Liver (tissue), 2 donors: ENCODE results near the gene BRSK2.

Experiments
- CTCF ChIP-seq: fragments of 150-350 bp; IDR thresholded peaks from 2 replicates; pipeline ENCODE4 v1.5.1; 2017; ENCODE audit warnings: improper control_type of control experiment, low read depth, low read length; ENCODE audit not compliant: missing input control
- FOXA1 ChIP-seq: IDR thresholded peaks from 2 replicates; pipeline ENCODE4 v1.6.1; 2016; ENCODE audit warnings: antibody characterized with exemption
- donor health status: healthy.

GRCh38 chr11:1389103-1389931 is 417 bp upstream of the BRSK2 start:
- no peak for TF ChIP-seq FOXA1
- no peak for TF ChIP-seq CTCF
